ENCODE measurements around the gene GABPB2.
A peak's percentile ranks its signal among the peaks of the same experiment; 100 is the strongest.

The GABPB2 gene

GRCh38 chr1:151051356-151052009, 19.1 kb upstream of the GABPB2 start:
- TF ChIP-seq CTCF (IDR thresholded peaks at IDR 0.05; ENCODE audit: extremely low read depth, missing control alignments), result no peak

GRCh38 chr1:151054971-151055547, 15.5 kb upstream of the GABPB2 start:
- DNase-seq (ENCODE audit: low spot score), result no peak

More at GRCh38 chr1:151051356-151052009, 19.1 kb upstream of the GABPB2 start:
- DNase-seq (ENCODE audit: low spot score), result no peak

GRCh38 chr1:151055581-151055980, 15.0 kb upstream of the GABPB2 start:
- DNase-seq (ENCODE audit: low spot score), result no peak
- TF ChIP-seq CTCF (IDR thresholded peaks at IDR 0.05; ENCODE audit: extremely low read depth, missing control alignments), result no peak

More at GRCh38 chr1:151054971-151055547, 15.5 kb upstream of the GABPB2 start:
- TF ChIP-seq CTCF (IDR thresholded peaks at IDR 0.05; ENCODE audit: extremely low read depth, missing control alignments), result no peak

DNA sequence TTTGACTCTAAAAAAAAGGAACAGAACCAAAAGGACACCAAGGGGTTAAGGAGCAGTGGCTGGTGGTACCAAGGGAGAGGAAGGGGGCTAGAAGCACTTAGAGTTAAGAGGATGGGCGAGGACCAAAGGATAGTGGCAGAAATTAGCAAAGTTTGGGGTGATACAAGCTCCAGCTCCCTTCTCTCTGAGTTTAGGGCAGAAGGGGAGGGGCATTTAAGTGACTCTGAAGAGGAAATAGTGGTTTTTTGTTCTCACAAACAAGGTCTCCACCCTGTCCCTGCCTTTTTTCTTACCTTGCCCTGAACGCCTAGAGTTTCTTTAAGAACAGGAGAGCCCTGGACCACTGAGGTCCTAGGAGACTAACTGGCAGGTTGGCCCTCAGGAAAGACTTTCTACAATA, 14.4 kb upstream of the GABPB2 start:
- DNase-seq (ENCODE audit: low spot score), result peak; percentile 40
- TF ChIP-seq CTCF (IDR thresholded peaks at IDR 0.05; ENCODE audit: extremely low read depth, missing control alignments), result no peak

DNA sequence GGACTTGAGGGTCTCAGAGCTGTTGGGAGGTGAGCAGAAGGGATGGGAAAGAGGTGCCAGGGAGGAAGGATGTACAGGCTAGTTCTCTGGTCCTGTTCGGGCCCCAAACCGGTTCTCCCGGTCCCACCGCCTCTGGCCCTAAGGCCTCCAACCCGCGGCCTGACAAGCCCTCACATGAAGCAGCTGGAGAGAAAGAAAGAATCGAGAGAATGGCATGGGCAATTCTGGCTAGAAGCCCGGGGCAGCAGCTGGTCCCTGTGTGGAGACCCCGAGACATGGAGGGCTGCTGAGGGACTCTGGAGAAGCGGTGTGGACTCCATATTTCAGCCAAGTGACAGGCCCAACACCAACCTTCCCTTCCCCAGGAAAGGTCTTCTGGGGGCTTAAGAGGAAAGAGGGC, 11.9 kb upstream of the GABPB2 start:
- TF ChIP-seq CTCF (IDR thresholded peaks at IDR 0.05; ENCODE audit: extremely low read depth, missing control alignments), result no peak
- no peak for DNase-seq (ENCODE audit: low spot score)

DNA sequence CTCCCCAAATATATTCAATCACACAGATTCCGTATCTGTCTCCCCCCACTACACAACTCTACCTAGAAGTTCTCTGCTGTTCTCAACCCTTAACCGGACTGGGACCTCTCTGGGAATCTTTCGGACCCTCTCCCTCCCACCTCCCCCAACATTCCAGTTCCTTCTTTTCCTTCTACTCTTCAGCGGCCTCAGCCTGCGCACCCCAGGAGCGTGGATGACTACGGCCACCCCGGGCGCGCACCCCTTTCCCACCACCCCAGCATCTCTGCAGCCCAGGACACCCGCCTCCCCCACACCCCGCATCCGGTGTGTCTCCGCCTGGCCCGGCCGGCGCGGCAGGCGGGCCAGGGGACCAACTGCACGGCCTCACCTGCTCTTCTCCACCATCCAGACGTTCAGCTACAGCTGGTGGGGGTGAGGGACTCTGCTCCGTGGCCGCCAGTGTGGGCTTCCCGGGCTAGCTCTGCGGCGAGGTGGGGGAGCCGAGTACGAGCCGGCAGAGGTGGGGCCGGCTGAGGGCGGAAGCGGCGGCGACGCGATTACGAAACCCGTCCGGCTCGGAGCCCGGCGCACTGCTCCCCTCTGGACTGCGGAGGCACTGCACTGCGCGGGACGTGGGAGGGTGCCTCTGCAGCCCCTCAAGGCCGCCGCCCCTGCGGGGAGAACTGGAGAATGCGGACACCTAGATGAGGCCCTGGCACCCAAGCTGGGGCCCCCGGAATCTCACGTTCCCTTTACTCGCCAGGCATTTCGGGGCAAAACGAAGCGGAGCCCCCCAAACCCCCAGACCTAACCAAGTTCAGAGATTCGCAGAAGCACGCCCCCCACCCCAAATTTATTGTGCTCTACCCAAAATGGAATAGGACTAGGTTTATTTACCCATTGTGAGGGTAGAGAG, 11.2 kb upstream of the GABPB2 start, which contains the start of gene CDC42SE1:
Gene CDC42SE1, minus strand, starts transcription at position 514 of the 898 bp plus-strand sequence. CDS start 3,892 bp downstream, outside the sequence.
- DNase-seq (ENCODE audit: low spot score), result peak; percentile 92
- TF ChIP-seq CTCF (IDR thresholded peaks at IDR 0.05; ENCODE audit: extremely low read depth, missing control alignments), result peak; percentile 73
